DND-41 (cell line): ENCODE data around the gene IL4.

Experiments used
- EZH2 ChIP-seq: IDR thresholded peaks from 3 replicates; pipeline ENCODE4 v1.6.1; 2012; ENCODE audit warnings: borderline replicate concordance, low read depth, mild to moderate bottlenecking, moderate library complexity, low read length, inconsistent platforms; ENCODE audit not compliant: severe bottlenecking
- TF ChIP-seq, protein P1 (sequence below): IDR thresholded peaks from 2 replicates; pipeline ENCODE4 v1.5.1; 2012; ENCODE audit warnings: borderline replicate concordance, low read length, moderate library complexity, mild to moderate bottlenecking; ENCODE audit not compliant: poor library complexity, severe bottlenecking; ENCODE audit errors: extremely low read depth

DNA sequence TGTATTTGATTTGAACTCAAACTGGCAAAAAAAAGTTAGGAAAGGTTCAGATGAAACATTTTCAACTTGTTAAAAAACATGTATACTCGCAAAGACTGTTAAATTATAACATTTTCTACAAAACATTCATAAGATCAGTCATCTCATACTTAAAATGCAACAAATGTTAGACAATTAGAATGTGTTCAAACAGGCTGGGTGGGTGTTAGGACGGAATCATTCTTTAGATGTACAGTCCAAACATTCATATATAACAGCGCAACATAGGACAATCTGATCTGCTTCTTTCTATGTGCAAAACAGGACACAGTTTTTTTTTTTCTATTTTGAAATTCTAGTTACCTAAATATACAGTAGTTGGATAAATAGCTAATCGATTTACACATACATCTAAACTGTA lies 22.2 kb downstream of the IL4 start:
- TF ChIP-seq, protein P1, sequence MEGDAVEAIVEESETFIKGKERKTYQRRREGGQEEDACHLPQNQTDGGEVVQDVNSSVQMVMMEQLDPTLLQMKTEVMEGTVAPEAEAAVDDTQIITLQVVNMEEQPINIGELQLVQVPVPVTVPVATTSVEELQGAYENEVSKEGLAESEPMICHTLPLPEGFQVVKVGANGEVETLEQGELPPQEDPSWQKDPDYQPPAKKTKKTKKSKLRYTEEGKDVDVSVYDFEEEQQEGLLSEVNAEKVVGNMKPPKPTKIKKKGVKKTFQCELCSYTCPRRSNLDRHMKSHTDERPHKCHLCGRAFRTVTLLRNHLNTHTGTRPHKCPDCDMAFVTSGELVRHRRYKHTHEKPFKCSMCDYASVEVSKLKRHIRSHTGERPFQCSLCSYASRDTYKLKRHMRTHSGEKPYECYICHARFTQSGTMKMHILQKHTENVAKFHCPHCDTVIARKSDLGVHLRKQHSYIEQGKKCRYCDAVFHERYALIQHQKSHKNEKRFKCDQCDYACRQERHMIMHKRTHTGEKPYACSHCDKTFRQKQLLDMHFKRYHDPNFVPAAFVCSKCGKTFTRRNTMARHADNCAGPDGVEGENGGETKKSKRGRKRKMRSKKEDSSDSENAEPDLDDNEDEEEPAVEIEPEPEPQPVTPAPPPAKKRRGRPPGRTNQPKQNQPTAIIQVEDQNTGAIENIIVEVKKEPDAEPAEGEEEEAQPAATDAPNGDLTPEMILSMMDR, result no peak
- no peak for TF ChIP-seq EZH2
